Esophagus squamous epithelium (tissue), 5 donors: Measurements from ENCODE around the gene BLOC1S3. TPM values are rescaled to one million over a fixed set of nuclear protein-coding genes. Genes with fewer than 3 reads are reported as not detected.

ENCODE experiments used
- DNase-seq: peaks from one replicate; lab custom pipeline; 2025; lab: John Stamatoyannopoulos, UW
- H3K27ac ChIP-seq, 4 donors: fragments of 200-600 bp; sonication (generic); one replicate each; pipeline ENCODE4 v1.5.1; 2016 to 2019; ENCODE audit warnings: mild to moderate bottlenecking in 1 of 4
- H3K27me3 ChIP-seq, 4 donors: fragments of 200-600 bp; sonication (generic); 1 replicate in 3 of 4; 2 replicates in 1 of 4; pipeline versions ENCODE4 v1.5.1 to v1.6.0; 2017 to 2021; ENCODE audit warnings: antibody characterized with exemption in 1 of 4
- H3K36me3 ChIP-seq, 3 donors: fragments of 200-600 bp; sonication (generic); one replicate each; pipeline ENCODE4 v1.5.1; 2016 to 2019
- H3K4me1 ChIP-seq, 3 donors: fragments of 200-600 bp; sonication (generic); one replicate each; pipeline ENCODE4 v1.5.1; 2017 to 2019
- H3K4me3 ChIP-seq, 4 donors: fragments of 200-600 bp; sonication (generic); 1 replicate in 3 of 4; 2 replicates in 1 of 4; pipeline ENCODE4 v1.5.1; 2016 to 2019; ENCODE audit warnings: mild to moderate bottlenecking in 2 of 4, moderate library complexity in 1 of 4
- H3K9me3 ChIP-seq, 3 donors: fragments of 200-600 bp; sonication (generic); one replicate each; pipeline ENCODE4 v1.5.1; 2016 to 2019
- POLR2A ChIP-seq, 4 donors: fragments of 450-650 bp; IDR thresholded peaks; one replicate each; pipeline ENCODE4 v1.6.1; 2017; ENCODE audit warnings: antibody characterized with exemption in 4 of 4, mild to moderate bottlenecking in 4 of 4, moderate library complexity in 3 of 4
- WGBS, 2 donors: methylation state at CpG; one replicate each; pipeline ENCODE4 v1.1.5; 2018; 5-methylcytosine and 5-hydroxymethylcytosine counted together
- intact Hi-C: fragments of 100-400 bp; cut with DNase I; formaldehyde crosslinking; loops from one replicate; pipeline ENCODE4 v1.15.0; 2022
- total RNA-seq, 4 donors: library from RNA; depleted of rRNA; stranded (reverse); fragments of >200 nt; gene quantifications; one replicate each; pipeline ENCODE4 v1.1.0, GENCODE V29; 2016
- TF ChIP-seq, protein P1 (sequence below), 6 experiments: fragments of 450-650 bp in 4 of 6; fragments of 200-600 bp in 2 of 6; sonication (generic) in 2 of 6; IDR thresholded peaks; one replicate each; pipeline ENCODE4 v1.5.1; 2016 to 2019; ENCODE audit warnings: antibody characterized with exemption in 6 of 6, mild to moderate bottlenecking in 4 of 6, moderate library complexity in 4 of 6
- donor health status: DM: yes; HTN: yes; CAD: no.

The BLOC1S3 gene
- total RNA-seq, 4 donors from 2014 or later, result 7.9 to 18.4 (median 10.4) TPM

DNA sequence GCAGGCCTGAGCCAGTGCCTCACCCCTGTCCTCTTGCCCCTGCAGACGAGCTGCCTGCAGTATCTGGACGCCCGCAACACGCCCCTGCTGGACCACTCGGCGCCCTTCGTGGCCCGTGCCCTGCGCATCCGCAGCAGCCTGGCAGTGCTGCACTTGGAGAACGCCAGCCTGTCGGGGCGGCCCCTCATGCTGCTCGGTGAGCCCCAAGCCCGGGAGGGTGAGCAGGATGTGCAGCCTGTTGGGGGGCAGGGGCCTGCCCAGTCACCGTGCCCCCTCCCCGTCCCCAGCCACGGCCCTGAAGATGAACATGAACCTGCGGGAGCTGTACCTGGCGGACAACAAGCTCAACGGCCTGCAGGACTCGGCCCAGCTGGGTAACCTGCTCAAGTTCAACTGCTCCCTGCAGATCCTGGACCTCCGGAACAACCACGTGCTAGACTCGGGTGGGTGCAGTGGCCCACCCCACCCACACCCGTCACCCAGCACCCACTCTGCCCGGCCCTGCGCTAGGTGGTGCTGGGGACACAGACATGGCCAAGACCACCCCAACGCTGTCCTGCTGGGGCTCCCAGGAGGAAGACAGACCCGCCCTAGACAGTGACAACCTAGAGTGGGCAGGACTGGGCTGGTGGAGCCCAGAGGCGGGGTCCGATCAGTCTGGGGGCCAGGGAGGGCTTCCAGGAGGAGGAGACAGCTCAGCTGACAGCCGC is 36.4 kb upstream of the BLOC1S3 start:
- H3K4me1 ChIP-seq, result peaks cover 0 to 10% (median 0%) of the 10 kb centered on the region in 3 donors
- no peaks in the 10 kb centered on the region for H3K9me3 ChIP-seq
- intact Hi-C loops, result no loop called here
- H3K27me3 ChIP-seq, result no peaks in the 10 kb centered on the region
- H3K36me3 ChIP-seq, result peaks cover 21 to 71% (median 25%) of the 10 kb centered on the region in 3 donors
- WGBS, 2 donors, result 90 to 98% methylated on average over 3 to 4 of the region's 33 CpGs
- no peak overlapping the region for H3K4me3 ChIP-seq
- H3K27ac ChIP-seq, result no peak overlapping the region
- no peak for DNase-seq
- TF ChIP-seq POLR2A (IDR thresholded peaks at IDR 0.05), result no peak
- TF ChIP-seq, protein P1, sequence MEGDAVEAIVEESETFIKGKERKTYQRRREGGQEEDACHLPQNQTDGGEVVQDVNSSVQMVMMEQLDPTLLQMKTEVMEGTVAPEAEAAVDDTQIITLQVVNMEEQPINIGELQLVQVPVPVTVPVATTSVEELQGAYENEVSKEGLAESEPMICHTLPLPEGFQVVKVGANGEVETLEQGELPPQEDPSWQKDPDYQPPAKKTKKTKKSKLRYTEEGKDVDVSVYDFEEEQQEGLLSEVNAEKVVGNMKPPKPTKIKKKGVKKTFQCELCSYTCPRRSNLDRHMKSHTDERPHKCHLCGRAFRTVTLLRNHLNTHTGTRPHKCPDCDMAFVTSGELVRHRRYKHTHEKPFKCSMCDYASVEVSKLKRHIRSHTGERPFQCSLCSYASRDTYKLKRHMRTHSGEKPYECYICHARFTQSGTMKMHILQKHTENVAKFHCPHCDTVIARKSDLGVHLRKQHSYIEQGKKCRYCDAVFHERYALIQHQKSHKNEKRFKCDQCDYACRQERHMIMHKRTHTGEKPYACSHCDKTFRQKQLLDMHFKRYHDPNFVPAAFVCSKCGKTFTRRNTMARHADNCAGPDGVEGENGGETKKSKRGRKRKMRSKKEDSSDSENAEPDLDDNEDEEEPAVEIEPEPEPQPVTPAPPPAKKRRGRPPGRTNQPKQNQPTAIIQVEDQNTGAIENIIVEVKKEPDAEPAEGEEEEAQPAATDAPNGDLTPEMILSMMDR (IDR thresholded peaks at IDR 0.05), result no peak

DNA sequence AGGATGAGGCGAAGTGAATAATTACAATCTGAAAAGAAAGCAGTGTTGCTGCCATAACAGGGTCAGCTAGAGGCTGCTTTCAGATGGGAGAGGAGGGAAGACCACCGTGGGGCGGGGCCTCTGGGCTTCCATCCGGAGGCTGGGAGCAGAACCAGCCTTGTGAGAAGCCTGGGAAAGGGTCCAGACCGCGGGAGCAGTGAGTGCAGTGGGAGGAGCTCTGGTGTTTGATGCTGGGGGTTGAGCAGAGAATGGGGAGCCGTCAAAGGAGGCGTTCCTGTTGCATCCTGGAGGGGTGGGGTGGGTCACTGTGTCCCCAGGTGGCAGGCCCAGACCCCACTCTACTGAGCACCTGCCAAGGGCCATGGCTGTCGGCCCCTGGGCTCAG is 35.9 kb upstream of the BLOC1S3 start:
- intact Hi-C loops, result no loop called here
- peaks cover 0 to 7% (median 0%) of the 10 kb centered on the region in 3 donors for H3K4me1 ChIP-seq
- peaks cover 21 to 77% (median 25%) of the 10 kb centered on the region in 3 donors for H3K36me3 ChIP-seq
- DNase-seq, result no peak
- no peak overlapping the region for H3K4me3 ChIP-seq
- H3K27ac ChIP-seq, result no peak overlapping the region
- TF ChIP-seq, protein P1 (IDR thresholded peaks at IDR 0.05), result no peak
- no peak for TF ChIP-seq POLR2A (IDR thresholded peaks at IDR 0.05)
- H3K9me3 ChIP-seq, result no peaks in the 10 kb centered on the region
- WGBS, 2 donors, result 60 to 75% methylated on average over 6 to 7 of the region's 9 CpGs
- H3K27me3 ChIP-seq, result no peaks in the 10 kb centered on the region

DNA sequence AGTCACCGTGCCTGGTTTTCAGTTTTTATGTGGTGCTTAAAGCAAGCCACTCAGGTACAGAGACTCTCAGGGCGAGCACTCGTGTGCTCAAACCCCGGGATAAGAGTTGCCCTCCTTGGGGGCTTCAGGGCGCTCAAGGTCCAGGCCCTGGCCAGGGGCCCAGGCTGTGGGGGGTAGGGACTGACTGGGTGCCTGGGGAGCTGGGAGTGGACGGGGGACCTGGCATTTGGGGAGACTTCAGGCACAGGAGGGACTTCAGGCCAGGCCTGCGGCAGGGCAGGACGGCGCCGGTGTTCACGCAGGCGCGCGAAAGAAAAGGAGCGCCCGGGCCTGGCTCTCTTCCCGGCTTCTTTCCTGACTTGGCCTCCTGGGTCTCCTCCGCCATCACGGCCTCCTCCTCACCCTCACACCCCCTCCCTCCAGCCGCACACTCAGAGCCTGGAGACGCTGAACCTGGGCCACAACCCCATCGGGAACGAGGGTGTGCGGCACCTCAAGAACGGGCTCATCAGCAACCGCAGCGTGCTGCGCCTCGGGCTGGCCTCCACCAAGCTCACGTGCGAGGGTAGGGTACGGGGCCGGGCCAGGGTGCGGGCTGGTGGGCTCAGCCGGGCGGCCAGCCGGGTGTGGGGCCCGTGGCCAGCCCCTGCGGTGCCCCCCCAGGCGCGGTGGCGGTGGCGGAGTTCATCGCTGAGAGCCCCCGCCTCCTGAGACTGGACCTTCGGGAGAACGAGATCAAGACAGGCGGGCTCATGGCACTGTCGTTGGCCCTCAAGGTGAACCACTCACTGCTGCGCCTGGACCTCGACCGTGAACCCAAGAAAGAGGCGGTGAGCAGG is 33.9 kb upstream of the BLOC1S3 start:
- no peak for TF ChIP-seq POLR2A (IDR thresholded peaks at IDR 0.05)
- TF ChIP-seq, protein P1 (IDR thresholded peaks at IDR 0.05), result no peak
- 100% methylated on average over 1 of the region's 53 CpGs; no CpG with 5 or more reads in 1 of the 2 donors for WGBS, 2 donors
- Histone ChIP-seq H3K27me3 (no peaks in the 10 kb centered on the region), H3K4me1 (no peaks in the 10 kb centered on the region), H3K36me3 (peaks cover 21 to 88% (median 25%) of the 10 kb centered on the region in 3 donors), H3K9me3 (no peaks in the 10 kb centered on the region), H3K27ac (no peak overlapping the region), H3K4me3 (no peak overlapping the region)
- DNase-seq, result no peak
- intact Hi-C loops, result no loop called here

DNA sequence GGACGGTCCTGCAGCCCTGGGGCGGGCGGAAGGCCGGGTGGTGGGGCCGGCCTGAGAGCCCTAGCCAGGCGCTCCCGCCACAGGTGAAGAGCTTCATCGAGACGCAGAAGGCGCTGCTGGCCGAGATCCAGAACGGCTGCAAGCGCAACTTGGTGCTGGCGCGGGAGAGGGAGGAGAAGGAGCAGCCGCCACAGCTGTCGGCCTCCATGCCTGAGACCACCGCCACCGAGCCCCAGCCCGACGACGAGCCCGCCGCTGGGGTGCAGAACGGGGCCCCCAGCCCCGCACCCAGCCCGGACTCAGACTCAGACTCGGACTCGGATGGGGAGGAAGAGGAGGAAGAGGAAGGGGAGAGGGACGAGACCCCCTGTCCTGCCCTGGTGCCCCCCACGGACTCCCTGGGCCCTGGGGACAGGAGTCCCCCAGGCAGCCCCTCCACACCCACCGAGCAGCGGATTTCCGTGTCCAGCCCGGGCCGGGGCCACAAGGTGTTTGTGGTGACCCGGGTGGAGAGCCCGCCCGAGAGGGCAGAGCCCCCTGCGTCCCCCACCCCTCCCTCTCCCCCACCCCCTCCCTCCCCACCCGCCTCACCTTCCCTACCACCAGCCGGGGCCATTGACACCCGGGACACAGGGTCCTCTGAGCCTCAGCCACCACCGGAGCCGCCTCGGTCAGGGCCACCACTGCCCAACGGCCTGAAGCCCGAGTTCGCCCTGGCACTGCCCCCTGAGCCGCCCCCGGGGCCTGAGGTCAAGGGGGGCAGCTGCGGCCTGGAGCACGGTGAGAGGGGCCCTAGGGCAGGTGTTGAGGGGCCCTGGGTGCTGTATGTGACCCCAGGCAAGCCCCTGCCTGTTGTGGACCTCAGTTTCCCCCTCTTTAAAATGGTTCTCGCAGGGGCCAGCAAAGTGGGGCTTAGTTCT is 33.1 kb upstream of the BLOC1S3 start:
- Histone ChIP-seq H3K4me3 (no peak overlapping the region), H3K27me3 (peaks cover 0 to 8% (median 0%) of the 10 kb centered on the region in 4 donors), H3K4me1 (peaks cover 0 to 3% (median 0%) of the 10 kb centered on the region in 3 donors), H3K36me3 (peaks cover 20 to 84% (median 25%) of the 10 kb centered on the region in 3 donors), H3K9me3 (no peaks in the 10 kb centered on the region), H3K27ac (no peak overlapping the region)
- DNase-seq, result no peak
- 95 to 97% methylated on average over 15 to 21 of the region's 54 CpGs for WGBS, 2 donors
- intact Hi-C loops, result no loop called here
- TF ChIP-seq POLR2A (IDR thresholded peaks at IDR 0.05), result no peak
- TF ChIP-seq, protein P1 (IDR thresholded peaks at IDR 0.05), result no peak
